Ovary (tissue), 3 donors: ENCODE data around the gene TNRC6B.

Source experiments
- CTCF ChIP-seq, 3 donors: fragments of 450-650 bp in 2 of 3; fragments of 200-600 bp in 1 of 3; IDR thresholded peaks; one replicate each; pipeline versions ENCODE4 v1.5.1 to v1.8.0; 2016 to 2022; ENCODE audit warnings: antibody characterized with exemption in 3 of 3, mild to moderate bottlenecking in 1 of 3
- POLR2A ChIP-seq: fragments of 450-650 bp; IDR thresholded peaks from one replicate; pipeline ENCODE4 v1.6.1; 2017; ENCODE audit warnings: antibody characterized with exemption, mild to moderate bottlenecking, moderate library complexity
- donor health status: DM: no; HTN: no; CAD: no.

GRCh38 chr22:40308999-40309573 is 131.4 kb downstream of the TNRC6B start:
- TF ChIP-seq POLR2A (no peak), CTCF (IDR thresholded peaks at IDR 0.05) (no peak)
